Ovary (tissue), 3 donors: ENCODE data around the gene TENM3.

ENCODE experiments used
- CTCF ChIP-seq, 3 donors: fragments of 450-650 bp in 2 of 3; fragments of 200-600 bp in 1 of 3; IDR thresholded peaks; one replicate each; pipeline versions ENCODE4 v1.5.1 to v1.8.0; 2016 to 2022; ENCODE audit warnings: antibody characterized with exemption in 3 of 3, mild to moderate bottlenecking in 1 of 3
- EP300 ChIP-seq: sonication (generic); formaldehyde crosslinking; IDR thresholded peaks from one replicate; pipeline ENCODE4 v1.6.1; 2017; ENCODE audit warnings: antibody characterized with exemption
- POLR2A ChIP-seq: fragments of 450-650 bp; IDR thresholded peaks from one replicate; pipeline ENCODE4 v1.6.1; 2017; ENCODE audit warnings: antibody characterized with exemption, mild to moderate bottlenecking, moderate library complexity
- donor health status: DM: no; HTN: no; CAD: no.

GRCh38 chr4:182640491-182640890 lies 397.3 kb downstream of the TENM3 start:
- no peak for TF ChIP-seq POLR2A
- TF ChIP-seq CTCF (IDR thresholded peaks at IDR 0.05), result no peak
- no peak for TF ChIP-seq EP300
